ENCODE measurements around the gene TRAF5.

GRCh38 chr1:211326140-211326527 lies 499 bp upstream of the TRAF5 start:
- TF ChIP-seq POLR2A (IDR thresholded peaks at IDR 0.05) (no peak), CTCF (IDR thresholded peaks at IDR 0.05) (no peak)

Measured in adrenal gland (tissue), 5 donors.